GM18498 (cell line): Measurements from ENCODE around the gene FUT7.
"Not testable (repeated sequence)": the region's sequence is repeated elsewhere in the genome, so short reads cannot be mapped to it uniquely, and the experiment has no call there.

Experiments
- ATAC-seq: cut with Tn5 transposase; IDR thresholded peaks from one replicate; pipeline ENCODE4 v1.9.1; 2021; ENCODE audit warnings: mild to moderate bottlenecking, moderate library complexity; ENCODE audit not compliant: unreplicated experiment

The FUT7 gene

DNA sequence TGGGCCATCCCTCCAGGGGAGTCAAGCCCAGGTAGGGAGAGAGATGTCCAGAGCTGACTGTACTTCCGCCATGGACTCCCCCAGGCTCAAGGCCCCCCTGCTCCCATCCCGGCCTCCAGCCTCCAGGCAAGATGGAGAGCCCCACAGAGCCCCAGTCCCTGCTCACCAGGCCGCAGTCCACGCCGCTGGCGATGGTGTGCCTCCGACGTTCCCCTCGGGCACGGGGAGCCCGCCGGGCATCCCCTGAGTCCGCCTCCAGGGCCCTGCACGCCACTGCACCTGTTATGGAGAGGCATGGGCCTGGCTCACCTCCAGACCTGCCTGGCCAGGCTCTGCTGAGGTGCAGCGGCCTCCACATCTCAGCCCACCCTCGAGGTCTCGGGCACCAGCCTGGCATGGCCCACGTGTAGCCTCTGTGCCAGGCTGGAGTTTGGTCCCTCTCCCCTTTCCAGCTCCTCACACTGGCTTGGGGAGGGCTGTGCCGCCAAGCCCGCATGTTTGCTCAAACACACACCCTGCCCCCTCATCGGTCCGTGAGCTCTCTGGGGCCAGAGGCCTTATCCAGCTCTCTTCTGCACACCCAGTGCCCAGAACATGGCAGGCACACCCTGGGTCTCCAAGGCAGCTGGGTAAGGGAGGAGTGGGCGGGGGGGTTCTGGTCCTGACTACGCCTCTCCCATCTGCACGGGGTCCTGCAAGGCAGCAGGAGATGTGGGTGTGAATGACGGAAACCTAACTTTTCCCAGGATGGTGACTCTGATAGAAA, 34.4 kb upstream of the FUT7 start:
- ATAC-seq, result no peak

DNA sequence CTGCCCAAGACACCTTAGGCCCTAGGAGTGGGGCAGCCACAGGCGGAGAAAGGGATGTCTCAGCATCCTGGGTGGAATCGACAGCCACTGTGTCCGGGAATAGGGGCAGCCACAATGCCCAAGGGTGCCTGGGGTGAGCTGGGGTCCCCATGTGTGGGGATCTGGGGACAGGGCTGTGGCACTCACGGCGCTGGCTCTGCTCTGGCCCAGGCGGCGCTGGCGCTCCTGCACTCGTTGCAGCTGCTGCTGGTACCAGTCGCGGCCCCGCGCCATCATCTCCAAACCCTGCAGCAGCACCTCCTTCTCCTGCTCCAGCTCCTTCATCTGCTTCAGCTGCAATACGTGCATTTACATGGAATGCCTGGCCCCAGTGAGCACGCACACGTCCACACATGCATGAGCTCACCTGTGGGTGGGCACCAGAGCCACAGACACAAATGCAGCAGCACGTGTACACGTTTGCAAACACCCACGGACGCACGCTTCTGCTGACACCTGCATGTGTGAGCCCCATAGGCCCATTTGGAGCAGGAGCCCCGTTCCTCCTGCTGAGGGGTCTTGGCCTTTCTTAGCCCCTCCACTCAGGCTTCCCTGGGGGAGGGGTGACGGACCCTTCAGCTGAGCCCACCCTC, 33.6 kb upstream of the FUT7 start:
- no peak for ATAC-seq

DNA sequence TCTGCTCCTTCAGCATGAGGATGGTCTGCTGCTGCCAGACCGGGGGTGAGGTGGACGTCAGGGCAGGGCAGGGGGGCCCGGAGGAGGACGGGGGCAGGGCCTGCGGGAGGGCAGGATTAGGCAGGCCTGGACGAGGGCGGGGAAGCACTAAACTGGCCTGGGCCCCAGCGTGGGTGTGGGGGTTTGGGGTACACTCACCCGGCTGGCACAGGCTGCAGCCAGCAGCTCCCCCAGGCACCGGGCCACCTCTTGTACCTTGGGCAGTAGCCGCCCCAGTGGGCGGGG, 32.9 kb upstream of the FUT7 start:
- no peak for ATAC-seq

DNA sequence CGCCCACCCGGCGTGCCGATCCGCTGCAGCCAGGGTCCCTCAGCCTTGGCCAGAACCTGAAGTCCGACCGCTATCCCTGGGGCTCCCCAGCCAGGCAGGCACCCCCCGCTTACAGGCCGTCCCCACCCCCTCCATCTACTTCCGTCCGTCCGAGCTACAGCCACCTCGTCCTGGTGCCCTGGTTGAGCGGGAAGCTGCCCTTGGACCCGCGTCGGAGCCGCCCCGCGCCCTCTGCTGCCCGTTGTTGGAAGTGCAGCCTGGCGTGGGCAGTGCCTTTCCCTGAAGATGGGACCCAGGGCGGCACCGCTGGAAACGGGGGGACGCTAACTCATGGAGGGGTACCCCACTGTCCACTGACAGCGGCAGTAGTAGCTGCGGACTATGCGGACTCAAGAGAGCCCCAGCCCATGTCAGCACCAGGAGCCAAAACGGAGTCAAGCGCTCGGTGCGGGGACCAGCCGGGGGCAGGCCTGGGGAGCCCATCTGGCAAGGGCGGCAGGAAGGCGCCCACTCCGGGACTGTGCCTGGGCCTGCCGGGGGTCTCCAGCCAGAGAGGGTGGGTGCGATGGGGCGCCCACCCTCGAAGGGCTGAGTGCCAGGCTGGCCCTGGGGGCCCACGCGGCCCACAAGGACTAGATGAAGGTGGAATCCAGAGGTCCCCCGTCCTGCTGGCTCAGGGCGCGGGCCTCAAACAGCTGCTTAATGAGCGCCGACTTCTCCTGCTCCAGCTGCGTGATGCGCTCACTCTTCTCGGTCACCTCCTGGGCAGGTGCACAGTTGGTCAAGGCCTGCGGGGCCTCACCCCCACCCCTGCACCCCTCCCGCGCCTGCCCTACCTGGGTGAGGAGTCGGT, 32.4 kb upstream of the FUT7 start:
- no peak for ATAC-seq

DNA sequence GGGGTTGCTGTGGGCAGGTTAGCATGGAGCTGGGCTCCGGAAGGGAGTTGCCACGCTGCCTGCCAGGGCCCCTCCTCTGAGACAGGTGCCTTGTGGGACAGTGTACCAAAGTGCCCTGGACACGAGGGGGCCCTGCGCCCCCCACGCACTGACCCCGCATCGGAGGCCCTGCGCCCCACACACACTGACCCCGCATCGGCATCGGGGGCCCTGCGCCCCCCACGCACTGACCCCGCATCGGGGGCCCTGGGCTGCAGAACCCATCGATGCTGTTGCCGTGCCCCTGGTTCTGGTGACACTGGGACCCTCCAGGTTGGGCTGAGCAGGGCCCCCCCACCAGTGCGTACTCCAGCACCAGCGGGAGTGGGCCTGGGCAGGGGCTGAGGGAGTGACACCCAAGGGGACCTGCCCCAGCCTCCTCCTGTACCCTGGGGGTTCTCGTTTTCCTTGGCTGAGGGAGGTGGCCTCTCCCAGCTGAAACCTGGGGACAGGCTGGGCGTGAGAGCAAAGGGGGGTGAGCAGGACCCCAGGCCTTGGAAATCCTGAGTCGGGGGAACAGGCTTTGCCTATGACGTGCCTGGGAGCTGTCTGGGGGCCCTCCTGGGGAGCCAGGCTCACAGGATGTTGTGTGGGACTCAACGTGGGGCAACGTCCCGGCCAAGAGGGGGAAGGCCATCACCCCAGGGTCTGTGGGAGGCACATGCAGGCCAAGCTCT, 31.6 kb upstream of the FUT7 start:
- no peak for ATAC-seq

DNA sequence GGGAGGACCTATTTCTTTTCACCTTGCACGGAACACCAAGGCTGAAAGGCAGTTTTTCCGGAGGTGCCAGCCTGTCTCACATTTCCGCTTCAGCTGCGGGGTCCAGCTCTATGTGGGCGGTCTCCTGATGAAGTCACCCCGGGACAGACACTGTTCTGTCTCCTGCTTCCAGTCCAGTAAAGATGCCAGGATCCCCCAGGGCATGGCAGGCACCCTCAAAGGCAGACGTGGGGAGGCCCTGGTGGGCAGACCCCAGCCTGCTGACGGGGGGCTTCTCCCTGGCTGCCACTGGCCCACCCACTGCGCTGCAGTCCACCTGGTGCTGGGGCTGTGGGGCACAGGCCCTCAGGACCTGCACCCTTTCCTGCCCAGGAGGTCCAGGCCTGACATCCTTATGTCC, 30.9 kb upstream of the FUT7 start:
- ATAC-seq, result not testable (repeated sequence)

DNA sequence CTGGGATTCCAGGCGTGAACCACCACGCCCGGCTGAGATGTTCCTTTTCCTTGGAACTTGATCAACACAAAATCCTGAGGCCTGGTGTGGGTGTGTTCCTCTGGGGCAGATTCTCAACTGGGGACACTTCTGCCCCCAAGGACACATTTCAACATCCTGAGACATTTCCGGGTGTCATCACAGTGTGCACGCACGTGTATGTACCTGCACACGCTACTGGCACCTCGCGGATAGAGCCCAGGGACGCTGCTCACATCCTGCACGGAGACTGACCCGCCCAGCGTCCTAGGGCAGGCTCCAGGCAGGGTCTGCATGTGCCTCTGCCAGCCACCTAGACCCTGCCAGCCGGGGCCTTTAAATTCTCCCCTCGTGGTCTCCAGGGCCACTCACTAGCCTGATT, 30.5 kb upstream of the FUT7 start:
- ATAC-seq, result no peak

DNA sequence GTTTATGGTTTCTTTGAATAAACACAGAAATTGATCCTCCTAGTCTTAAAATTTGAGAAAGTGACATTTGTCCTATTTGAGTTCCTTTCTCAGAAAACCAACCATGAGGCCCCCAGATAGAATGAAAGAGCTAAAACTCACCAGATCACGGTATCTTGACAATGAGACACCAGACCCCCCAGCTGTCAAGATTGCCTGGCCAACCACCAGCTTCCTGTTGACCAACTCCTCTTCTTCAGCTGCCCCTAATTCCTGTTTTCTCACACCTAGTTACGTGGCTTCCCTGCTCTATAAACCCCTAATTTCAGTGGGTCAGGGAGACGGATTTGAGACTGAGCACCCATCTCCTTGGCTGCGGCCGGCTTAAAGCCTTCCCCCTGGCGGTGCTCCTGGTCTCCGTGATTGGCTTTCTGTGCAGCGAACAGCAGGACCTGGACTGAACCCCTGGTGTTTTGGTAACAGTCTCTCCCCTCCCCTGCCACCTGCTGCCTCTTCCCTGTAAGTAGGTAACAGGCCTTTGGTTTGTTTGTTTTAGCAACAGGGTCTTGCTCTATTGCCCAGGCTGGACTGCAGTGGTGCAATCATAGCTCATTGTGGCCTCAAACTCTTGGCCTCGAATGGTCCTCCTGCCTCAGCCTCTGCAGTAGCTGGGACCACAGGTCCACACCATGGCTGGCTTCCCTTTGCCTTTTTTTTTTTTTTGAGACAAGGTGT, 26.8 kb upstream of the FUT7 start:
- no peak for ATAC-seq

DNA sequence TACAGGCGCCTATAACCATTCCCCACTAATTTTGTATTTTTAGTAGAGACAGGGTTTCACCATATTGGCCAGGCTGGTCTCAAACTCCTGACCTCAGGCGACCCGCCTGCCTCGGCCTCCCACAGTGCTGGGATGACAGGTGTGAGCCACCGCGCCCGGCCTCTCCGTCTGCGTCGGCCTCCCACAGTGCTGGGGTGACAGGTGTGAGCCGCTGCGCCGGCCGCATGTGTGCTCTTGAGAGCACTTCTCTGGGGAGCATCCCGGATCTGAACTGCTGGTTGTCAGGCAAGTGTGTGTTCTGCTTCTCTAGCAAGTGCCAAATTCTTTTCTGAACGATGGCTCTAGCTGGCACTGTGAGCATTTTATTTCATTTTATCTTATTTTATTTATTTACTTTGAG, 25.7 kb upstream of the FUT7 start:
- no peak for ATAC-seq

DNA sequence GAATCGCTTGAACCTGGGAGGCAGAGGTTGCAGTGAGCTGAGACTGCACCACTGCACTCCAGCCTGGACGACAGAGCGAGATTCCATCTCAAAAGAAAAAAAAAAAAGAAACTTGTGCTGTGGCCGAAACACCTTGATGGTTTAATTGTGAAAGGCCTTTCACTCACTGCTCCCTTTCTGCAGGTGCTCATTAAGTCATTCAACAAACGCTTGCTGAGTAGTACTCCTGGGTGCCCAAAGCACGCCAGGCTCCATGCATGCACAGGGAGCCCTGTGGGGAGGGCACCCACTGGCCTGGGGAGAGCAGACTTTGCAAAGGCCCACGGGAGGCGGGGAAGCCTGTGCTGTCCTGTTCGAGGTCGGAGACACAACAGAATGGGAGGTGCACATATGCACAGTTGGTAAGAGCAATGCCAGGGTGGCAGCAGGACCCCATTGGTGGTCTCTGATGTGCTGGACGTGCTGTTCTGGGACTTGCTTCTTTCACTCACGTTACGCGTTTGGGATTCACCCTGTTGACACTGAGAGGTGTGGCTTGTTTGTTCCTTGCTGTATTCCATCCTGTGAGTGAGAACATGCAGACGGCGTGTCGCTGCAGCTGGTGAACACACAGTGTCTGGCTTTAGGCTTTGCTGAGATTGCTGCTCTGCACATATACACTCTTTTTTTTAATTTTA, 25.0 kb upstream of the FUT7 start:
- ATAC-seq, result no peak

DNA sequence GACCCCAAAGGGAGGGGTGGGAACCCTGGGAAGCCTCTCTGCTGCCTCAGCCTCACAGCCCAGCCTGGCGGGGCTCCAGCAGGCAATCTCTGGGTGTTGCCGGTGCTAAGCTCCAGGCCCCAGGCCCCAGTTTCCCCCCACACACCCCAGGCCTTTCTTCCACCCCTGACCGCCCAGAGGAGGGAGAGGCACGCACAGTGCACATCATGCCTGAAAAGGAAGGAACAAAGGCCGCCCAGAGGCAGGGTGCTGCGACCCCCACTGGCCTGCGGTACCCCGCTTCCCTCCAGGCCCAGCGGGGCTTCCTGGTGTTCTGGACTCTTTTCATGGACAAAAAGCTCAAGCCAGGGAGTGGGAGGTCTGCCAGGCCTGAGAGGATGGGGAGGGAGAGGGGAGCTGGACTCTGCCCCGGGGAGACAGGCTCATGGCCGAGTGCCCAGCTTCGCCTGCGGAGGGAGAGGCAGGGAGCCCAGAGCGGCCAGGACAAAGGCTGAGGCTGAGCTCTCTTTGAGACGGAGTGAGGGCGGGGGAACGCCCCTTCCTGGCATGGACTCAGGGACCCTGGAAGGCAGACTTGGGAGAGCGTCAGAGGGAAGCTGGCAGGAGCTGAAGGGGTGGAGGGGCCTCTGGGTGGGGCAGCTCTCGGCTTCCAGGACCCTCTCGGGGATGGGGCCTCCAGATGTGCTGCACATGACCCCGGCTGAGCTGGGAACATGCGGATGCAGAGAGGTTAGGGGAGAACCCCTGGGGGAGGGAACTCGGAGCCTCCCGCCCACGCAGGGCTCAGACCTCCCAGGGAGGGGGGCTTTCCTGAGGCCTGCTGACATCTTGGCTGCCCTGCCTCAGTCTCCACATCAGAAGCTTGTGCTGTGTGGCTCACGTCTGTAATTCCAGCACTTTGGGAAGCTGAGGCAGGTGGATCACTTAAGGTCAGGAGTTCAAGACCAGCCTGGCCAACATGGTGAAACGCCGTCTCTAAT, 23.8 kb upstream of the FUT7 start:
- ATAC-seq, result no peak

DNA sequence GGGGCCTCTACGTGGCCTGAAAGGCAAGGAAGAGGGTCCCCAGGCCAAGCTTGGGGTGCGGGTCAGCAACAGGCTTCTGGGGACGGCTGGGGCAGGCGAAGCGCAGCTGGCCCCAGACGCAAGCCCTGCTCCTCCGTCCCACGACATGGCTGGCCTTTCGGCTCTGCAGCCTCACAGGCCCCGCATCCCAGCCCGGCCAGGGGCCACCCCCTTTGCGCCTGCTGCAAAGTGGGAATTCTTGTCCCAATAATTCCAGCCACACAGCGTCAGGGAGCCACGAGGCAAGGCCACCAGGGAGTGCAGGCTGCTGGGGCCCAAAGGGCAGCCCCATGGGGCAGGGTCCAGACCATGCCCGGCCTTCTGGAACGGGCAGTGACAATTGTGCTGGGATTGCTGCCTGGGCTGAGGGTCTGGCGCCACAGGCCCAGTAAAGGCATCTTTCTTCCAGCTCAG, 23.1 kb upstream of the FUT7 start:
- ATAC-seq, result no peak

DNA sequence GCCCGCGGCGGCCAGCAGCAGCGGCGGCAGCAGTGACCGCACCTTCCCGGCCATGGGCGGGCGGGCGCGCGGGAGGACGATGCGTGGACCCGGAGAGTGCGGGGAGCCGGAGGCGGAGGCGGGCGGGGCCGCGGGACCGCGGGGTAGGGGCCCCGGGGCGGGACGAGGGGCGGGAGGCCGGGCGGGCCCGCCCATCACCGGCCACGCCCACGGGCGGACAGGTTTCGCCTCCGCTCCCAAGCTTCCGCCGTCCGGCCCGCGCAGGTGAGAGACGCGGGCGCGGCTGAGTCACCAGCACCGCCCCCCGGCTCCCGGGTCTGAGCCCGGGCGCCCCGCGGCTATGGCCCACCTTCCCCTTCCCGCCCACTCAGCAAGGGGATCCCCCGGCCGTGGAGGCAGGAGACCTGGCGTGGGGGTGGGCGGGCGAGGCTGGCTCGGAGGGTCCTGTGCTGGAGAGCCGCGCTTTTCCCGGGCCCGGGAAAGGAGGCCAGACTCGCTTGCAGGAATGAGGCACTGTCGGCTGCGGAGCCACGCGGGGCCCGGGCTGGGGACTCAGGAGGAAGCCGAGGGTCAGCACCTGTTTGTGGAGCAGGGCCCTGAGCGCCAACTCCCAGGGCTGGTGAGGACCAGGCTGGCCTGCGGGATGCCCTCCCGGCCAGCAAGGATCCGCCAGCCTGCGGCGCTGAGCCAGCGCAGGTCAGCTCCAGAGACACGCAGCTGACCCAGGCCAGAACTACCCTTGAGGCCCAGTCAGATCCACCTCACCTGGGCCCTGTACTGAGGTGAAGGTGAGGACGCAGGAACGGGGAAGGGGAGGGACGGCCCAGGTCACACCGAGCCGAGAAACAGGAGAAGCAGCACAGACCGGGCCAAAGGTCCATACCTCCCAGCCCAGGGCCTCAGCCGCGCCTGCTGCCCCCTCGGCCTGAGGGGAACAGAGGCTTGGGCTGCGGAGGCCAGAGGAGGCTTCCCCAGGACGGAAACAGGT, 22.4 kb upstream of the FUT7 start, which contains the start of gene ENTPD2:
Gene ENTPD2 (minus strand): TSS at position 118 of the 988 bp plus-strand sequence. CDS start 64 bp downstream, at position 54.
- ATAC-seq, result no peak

DNA sequence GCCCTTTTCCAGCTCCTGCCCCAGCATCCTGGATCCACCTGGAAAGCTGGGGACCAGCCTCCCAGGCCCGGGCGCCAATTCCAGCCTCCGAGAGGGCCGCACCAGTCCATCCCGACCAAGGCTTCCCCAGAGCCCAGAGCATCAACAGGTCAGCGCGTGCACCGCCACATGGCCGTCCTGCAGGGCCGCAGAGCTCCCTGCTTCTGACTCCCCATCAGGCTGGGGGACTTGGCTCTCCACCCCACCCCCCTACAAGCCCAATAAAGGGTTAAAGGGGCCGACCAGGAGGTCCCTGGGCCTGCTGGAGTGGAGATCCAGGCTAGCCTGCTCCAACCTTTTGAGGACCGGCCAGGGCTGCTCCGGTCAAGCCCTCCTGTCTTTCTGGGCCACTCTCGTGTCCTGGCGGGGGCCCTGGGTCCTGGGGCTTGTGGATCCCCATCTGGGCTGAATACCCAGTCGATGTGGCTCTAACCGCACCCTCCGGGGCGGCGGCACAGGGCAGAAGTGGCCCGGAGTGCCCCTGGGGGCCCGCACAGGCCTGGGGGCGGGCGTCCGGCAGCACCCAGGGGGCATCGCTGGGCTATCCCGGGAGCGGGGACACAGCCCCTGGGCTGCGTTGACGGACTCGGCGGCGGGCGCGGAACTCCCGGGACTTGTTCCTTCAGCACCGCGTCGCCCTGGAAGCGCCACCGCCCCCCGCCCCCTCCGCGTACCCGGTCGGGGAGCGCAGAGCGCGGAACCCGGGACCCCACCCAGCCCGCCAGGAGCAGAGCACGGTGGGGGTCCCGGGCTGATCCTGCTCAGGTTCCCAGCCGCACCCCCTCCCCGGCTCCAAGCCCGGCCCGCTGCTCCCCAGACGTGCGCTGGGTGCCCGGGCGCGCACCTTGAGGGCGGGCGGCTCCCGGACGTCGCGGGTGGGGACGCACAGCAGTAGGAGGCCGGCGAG, 21.4 kb upstream of the FUT7 start:
- ATAC-seq, result no peak

DNA sequence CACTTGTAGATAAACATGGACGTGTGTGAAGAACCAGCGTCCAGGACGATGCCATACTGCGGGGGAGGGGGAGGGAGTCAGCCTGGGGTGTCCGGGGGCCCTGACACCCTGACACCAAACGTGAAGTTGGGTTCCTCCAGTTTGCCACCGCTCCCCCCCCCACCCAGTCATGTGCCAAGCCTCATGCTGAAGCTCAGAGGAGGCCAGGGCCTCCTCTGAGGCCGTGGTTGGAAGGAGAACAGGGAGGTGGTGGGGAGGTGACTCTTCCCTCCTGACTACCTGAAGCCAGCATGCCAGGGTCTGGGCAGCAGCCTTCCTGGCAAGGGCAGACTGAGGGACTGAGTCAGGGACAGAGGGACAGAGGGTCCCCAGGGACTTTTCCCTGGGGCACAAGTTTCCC, 20.4 kb upstream of the FUT7 start:
- ATAC-seq, result no peak

DNA sequence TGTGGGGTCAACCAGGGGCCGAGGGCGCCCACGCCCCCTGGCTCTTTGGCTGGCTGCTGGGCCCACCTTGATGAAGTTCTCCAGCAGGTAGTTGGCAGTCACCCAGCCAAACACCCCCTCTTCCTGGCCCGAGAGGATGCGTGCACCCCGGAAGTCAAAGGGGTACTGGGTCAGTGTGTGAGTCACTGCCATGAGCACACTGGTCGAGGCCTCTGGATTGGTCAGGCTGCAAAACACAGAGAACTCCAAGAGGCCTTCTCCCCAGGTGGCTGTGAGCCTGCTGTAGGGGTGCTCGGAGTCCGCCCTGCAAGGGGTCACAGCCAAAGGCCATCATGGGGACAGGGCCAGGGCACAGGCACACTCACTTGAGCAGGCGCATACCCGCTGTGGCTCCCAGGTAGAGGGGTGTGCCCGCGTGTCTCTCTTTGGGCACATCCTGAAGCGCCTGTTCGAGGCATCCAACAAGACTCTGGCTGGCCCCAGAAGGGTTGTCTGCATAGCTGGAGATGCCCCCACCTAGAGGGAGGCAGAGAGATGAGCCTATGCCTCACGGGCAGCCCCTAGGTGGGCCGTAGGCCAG, 19.3 kb upstream of the FUT7 start:
- no peak for ATAC-seq
